Hepatic stellate cell (primary cell): Measurements from ENCODE around the gene CDC42.

Source experiments
- DNase-seq: peaks from one replicate; pipeline ENCODE4 v3.0.0; 2011; ENCODE audit warnings: low spot score

The CDC42 gene

DNA sequence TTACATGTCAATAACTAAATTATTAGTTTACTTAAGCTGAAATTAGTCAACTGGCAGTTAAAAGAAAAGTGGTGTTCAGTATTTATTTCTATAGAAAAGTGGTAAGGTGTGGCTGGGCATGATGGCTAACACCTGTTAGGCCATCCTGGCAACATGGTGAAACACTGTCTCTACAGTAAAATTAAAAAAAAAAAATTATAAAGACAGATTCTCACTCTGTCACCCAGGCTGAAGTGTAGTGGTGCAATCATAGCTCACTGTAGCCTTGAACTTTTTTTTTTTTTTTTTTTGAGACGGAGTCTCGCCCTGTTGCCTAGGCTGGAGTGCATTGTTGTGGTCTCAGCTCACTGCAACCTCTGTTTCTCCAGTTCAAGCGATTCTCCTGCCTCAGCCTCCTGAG lies 57.5 kb downstream of the CDC42 start:
- no peak for DNase-seq

- no peak for DNase-seq
Measured at GRCh38 chr1:22111115-22111514, 58.6 kb downstream of the CDC42 start.

DNA sequence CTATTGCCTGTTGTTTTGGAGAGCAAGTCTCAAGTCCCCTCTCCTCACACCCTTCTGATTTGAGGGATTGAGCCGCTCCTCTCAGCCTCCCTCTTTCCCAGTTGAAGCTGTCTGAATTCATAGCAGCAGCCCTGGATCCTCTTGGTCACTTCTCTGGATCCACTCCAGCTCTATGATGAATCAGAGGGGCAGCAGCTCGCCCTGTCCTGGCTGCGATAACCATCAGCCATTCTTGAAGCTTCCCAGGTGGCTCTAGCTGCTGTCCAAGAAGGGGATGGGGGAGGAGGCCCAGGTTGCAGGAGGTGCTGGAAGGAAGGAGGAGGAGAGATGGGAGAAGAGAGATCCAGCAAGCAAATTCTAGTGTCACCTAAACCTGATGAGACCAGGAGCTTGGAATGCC lies 59.1 kb downstream of the CDC42 start:
- DNase-seq: peak; percentile 75

DNA sequence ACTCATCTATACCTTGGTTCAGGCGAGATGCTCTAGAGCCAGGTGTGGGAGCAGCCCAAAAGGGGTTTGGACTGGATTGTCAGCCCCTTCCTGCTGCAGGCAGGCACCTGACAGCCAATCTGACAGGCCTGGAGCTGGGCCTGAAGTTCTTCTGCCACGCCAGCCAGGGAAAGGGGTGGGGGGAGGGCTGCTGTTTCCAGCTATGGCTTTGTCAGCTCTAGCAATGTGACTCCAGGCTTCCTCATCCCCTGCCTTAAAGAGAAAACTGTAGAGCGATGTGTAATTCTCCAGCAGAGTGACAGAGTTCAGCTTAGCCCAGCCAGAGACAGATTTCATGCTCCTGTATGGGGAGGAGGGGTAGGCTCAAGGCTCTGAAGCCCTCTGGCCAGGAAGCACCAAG lies 60.0 kb downstream of the CDC42 start:
- DNase-seq: no peak

- DNase-seq: no peak
Measured at GRCh38 chr1:22114083-22115012, 61.8 kb downstream of the CDC42 start.

DNA sequence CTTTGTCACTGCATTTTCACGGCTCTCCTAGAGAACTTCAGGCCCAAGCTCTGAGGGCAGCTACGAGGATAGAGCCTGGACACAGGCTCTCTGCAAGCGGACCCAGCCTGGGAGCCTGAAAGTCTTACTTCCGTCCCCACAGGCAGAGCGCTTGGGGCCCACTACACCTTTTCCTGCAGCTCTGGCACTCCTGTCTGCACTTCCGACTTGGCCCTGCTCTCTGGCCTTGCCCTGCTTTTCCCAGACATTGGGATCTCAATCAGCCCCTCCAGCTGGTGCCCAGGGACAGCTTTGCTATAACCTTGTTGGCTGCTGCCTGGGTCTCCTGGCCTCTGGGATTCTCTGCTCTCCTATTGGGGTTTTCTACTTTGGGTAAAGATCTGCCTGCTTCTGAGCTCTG lies 62.8 kb downstream of the CDC42 start:
- DNase-seq: no peak

GRCh38 chr1:22117238-22117637 lies 64.7 kb downstream of the CDC42 start:
- no peak for DNase-seq

DNA sequence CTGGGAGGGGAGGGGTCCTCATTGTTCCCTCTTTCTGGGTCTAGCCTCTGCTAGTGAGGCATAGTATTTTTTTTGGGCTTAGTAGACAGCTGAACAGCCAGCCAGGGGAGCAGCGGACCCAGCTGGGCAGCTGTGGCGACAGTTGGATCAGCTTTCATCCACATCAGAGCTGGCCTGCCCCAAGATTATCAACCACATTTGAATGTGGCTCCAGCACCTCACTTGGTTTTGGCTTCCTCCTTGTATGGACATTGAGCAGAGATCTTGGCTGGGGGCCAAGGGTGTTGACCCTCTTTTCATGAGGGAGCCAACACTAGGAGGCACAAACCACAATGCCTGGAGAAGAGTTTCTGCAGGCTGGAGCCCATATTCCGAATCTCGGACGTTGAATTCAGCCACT lies 65.3 kb downstream of the CDC42 start:
- no peak for DNase-seq

GRCh38 chr1:22118291-22118992 lies 65.9 kb downstream of the CDC42 start:
- no peak for DNase-seq

DNA sequence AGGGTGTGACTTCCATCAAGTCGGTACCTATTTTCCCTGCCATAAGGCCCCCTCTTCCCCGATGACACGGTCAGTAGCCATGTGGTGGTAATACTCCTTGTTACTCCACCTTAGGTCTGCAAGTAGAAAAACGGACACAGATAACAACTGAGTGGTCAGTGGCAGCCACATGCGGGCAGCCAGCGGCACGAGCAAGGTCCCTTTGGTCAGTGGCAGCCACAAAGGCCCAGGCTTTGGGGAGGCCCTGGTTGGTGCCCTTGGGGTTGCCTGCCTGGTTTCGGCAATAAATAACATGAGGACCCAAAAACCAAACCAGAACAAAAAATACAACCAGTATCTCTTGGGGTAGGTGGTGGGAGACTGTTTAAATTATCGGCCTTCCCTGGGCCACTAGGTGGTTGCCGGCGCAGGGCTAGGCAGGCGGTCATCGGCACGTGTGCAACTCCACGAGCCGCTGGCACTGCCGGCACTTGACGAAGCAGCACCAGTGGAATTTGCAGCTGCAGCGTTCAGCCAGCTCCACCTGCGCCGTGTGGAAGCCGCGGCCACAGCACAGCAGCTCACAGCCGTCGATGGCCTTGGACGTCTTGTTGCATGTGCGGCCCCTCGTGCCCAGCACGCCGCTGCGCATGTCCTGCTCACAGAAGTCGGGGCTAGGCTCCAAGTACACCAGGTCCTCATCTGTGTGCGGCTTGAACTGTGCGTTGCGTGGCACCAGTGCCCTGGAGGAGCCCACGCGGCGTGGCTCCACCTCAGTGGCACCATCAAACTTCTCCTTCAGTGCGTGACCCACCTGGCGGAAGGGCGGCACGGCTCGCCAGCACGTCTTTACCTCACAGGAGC lies 67.3 kb downstream of the CDC42 start:
- DNase-seq: no peak

DNA sequence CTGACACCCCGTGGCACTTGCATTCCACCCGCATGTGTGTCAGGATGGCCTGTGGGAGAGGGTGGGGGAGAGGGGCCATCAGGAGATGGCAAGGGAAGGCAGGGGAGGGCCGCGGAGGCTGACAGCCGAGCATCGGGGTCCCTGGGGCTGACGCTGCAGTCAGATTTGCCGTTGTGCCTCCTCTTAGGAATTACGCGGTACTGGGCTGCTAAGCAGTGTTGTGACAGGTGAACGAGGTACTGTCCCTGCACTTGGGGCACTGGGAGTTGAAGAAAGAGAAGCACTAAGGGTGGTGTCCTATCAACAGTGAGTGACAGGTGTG lies 67.9 kb downstream of the CDC42 start:
- DNase-seq: no peak

DNA sequence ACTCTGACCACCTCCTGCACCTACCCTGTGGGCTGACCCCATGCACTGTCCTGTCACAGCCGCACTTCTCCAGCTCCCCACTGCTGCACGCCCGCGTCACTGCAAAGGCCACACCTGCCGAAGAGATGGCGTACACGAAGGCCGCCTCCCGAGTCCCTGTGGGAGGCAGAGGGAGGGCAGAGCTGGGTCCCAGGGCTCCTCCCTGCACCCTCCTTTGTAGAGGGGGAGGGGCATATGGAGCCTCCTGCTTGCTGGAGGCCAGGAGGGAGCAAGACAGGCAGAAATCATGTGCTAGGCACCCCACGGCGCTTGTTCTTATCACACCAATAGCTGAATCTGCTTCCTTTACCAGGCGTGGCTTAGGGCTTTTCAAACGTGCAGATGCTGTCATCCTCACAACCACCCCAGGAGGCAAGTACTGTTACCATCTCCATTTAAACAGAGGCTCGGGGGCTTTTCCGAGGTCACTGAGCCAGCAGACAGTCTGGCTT lies 69.0 kb downstream of the CDC42 start:
- no peak for DNase-seq

GRCh38 chr1:22122273-22123070 lies 70.0 kb downstream of the CDC42 start:
- DNase-seq: no peak

GRCh38 chr1:22123071-22123390 lies 70.5 kb downstream of the CDC42 start:
- no peak for DNase-seq

- DNase-seq: no peak
Measured at GRCh38 chr1:22123901-22124404, 71.4 kb downstream of the CDC42 start.

DNA sequence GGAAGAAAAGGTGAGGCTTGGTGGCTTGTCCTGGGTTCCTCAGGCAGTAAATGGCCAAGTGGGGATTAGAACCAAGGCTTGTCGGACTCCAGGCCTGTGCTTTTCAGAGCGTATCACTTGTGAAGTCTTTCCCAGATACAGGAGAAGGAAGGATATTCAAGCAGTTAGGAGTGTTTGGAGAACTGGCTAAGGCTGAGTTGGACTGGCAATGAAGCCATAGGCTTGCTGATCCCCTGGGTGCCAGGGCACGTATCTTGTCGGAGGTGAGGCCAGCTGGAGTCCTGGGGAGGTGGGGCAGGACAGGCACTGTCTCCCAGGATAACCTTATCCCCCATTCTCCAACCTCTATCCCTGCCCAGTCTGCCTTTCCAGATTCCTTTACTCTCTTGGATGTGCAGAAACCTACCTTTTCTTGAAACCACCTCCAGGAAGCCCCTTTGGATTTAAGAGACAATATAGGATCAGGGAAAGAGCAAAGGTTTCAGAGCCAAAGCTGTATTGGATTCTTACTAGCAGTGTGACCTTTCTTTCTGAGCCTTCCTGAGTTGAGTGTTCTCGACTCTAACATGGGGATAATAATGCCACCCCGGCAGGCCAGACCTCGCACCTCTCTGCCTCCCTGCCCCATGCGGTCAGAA lies 72.2 kb downstream of the CDC42 start:
- DNase-seq: no peak

DNA sequence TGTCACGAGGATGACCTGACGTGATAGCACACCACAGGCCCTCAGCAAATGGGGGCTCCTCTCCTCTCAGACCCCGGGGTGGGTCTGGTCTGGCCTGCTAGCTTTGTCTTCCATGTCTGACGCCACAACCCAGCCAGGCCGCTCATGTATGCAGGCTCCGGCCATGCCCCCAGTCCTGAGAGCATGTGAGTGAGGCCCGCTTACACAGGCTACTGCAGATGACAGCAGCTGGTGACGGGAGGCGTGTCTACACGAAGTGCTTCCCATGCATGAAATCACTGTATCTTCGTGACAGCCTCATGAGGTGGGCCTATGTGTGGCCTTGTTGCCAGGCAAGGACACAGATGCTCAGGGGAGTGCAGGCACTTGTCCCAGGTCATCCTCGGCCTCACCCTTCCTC lies 74.0 kb downstream of the CDC42 start:
- DNase-seq: no peak

DNA sequence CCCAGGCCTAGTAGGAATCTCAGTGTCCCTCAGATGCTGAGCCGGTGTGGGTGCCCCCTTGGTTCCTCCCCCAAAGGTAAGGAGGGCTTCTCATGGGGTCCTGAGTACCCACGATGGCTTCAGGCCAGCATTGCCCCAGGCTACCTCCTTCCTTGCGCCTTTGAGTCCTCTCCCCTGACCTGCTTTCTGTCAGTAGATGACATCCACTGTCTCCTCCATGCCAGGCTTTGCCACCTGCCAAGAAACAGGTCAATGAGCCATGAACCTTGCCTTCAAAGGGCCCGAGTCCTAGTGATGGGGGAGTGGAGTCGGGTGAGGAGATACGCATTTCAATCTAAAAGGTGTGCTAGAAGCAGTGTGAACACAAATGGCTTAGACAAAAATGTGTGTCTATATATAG lies 74.7 kb downstream of the CDC42 start:
- no peak for DNase-seq

- no peak for DNase-seq
Measured at GRCh38 chr1:22127731-22128130, 75.2 kb downstream of the CDC42 start.

DNA sequence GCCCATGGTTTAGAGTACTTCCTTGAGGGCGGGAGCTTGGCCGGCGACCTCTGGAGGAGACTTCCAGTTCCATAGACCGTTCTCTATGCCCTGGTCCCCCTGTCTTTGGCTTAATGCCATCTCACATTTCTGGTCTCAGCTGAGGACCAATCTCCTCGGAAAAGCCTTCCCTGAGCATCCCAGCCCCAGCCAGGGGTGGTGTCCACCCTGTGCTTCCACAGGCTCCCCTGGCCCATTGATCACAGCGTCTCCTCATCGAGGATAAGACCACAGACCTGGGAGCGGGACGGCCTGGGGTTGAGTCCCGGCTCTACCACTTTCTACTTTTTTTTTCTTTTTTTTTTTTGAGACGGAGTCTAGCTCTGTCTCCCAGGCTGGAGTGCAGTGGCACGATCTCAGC lies 75.9 kb downstream of the CDC42 start:
- no peak for DNase-seq

GRCh38 chr1:22129501-22130117 lies 77.1 kb downstream of the CDC42 start:
- no peak for DNase-seq
